CD14-positive monocyte (primary cell): Measurements from ENCODE around the gene KHK. TPM values are rescaled to one million over a fixed set of nuclear protein-coding genes. Genes with fewer than 3 reads are reported as not detected.
A peak's percentile ranks its signal among the peaks of the same experiment; 100 is the strongest.

Source experiments
- DNase-seq, 3 donors: peaks; one replicate each; pipeline ENCODE4 v3.0.0-alpha.2; 2011 to 2022
- H2AFZ ChIP-seq: 2 replicates; pipeline ENCODE4 v1.6.0; 2012; ENCODE audit warnings: mild to moderate bottlenecking, low read depth, low read length, inconsistent platforms; ENCODE audit not compliant: insufficient read depth, poor library complexity, severe bottlenecking
- H3K27ac ChIP-seq, 2 donors: 1 replicate in 1 of 2; 2 replicates in 1 of 2; pipeline ENCODE4 v1.5.1; 2012 to 2013; ENCODE audit warnings: low read length in 2 of 2, control low read depth in 1 of 2, inconsistent platforms in 1 of 2, low read depth in 1 of 2, mild to moderate bottlenecking in 1 of 2
- H3K27me3 ChIP-seq, 2 donors: one replicate each; pipeline versions ENCODE4 v1.6.0 to v1.6.1; 2011 to 2013; ENCODE audit warnings: low read length in 2 of 2; ENCODE audit not compliant: control insufficient read depth in 2 of 2, insufficient read depth in 2 of 2
- H3K36me3 ChIP-seq, 2 donors: replicated peaks in 1 of 2; 1 replicate in 1 of 2; 2 replicates in 1 of 2; pipeline versions ENCODE4 v1.5.1 to v1.6.1; 2012 to 2013; ENCODE audit warnings: low read length in 2 of 2, control low read depth in 1 of 2, inconsistent platforms in 1 of 2, mild to moderate bottlenecking in 1 of 2; ENCODE audit not compliant: insufficient read depth in 2 of 2, control insufficient read depth in 1 of 2
- H3K4me1 ChIP-seq, 2 donors: 1 replicate in 1 of 2; 2 replicates in 1 of 2; pipeline versions ENCODE4 v1.5.1 to v1.6.1; 2012 to 2013; ENCODE audit warnings: low read length in 2 of 2, control low read depth in 1 of 2, inconsistent platforms in 1 of 2, mild to moderate bottlenecking in 1 of 2, moderate library complexity in 1 of 2; ENCODE audit not compliant: insufficient read depth in 2 of 2, control insufficient read depth in 1 of 2
- H3K4me2 ChIP-seq: replicated peaks from 2 replicates; pipeline ENCODE3; 2012; ENCODE audit warnings: low read length, moderate library complexity, mild to moderate bottlenecking; ENCODE audit not compliant: poor library complexity, severe bottlenecking; ENCODE audit errors: extremely low read depth
- H3K4me3 ChIP-seq, 3 experiments: fragments of 200-600 bp in 1 of 3; sonication (generic) in 1 of 3; replicated peaks in 1 of 3; 1 replicate in 2 of 3; 2 replicates in 1 of 3; pipeline ENCODE4 v1.5.1; 2011 to 2013; ENCODE audit warnings: low read length in 3 of 3, mild to moderate bottlenecking in 3 of 3, control low read depth in 2 of 3, low read depth in 2 of 3, inconsistent platforms in 1 of 3, moderate library complexity in 1 of 3
- H3K79me2 ChIP-seq: 2 replicates; pipeline ENCODE4 v1.6.0; 2012; ENCODE audit warnings: mild to moderate bottlenecking, control low read depth, inconsistent platforms, low read length, moderate library complexity; ENCODE audit not compliant: insufficient read depth
- H3K9ac ChIP-seq: 2 replicates; pipeline ENCODE4 v1.6.0; 2017; ENCODE audit warnings: low read length, mild to moderate bottlenecking; ENCODE audit not compliant: insufficient read depth, poor library complexity, severe bottlenecking
- H3K9me3 ChIP-seq, 2 donors: replicated peaks in 1 of 2; 1 replicate in 1 of 2; 2 replicates in 1 of 2; pipeline versions ENCODE4 v1.5.1 to v1.6.1; 2012 to 2013; ENCODE audit warnings: low read length in 2 of 2, control low read depth in 1 of 2; ENCODE audit not compliant: control insufficient read depth in 1 of 2, insufficient read depth in 1 of 2
- H4K20me1 ChIP-seq: 2 replicates; pipeline ENCODE4 v1.6.0; 2012; ENCODE audit warnings: mild to moderate bottlenecking, low read length, control low read depth, moderate library complexity; ENCODE audit not compliant: insufficient read depth
- H3K27ac Mint-ChIP-seq, 7 donors: one replicate each; pipeline ENCODE4 v1.8.0; 2020; ENCODE audit warnings: mild to moderate bottlenecking in 7 of 7, mixed read lengths in 7 of 7, moderate library complexity in 6 of 7, inconsistent platforms in 2 of 7
- H3K27me3 Mint-ChIP-seq, 3 donors: one replicate each; pipeline ENCODE4 v1.8.0; 2021 to 2022; ENCODE audit warnings: low read depth in 3 of 3, mild to moderate bottlenecking in 3 of 3, mixed read lengths in 3 of 3, moderate library complexity in 3 of 3, inconsistent platforms in 1 of 3
- H3K36me3 Mint-ChIP-seq, 2 donors: one replicate each; pipeline ENCODE4 v1.8.0; 2020; ENCODE audit warnings: mixed read lengths in 2 of 2, inconsistent platforms in 1 of 2, mild to moderate bottlenecking in 1 of 2
- H3K4me1 Mint-ChIP-seq: one replicate; pipeline ENCODE4 v1.8.0; 2020; ENCODE audit warnings: mild to moderate bottlenecking, mixed read lengths
- H3K4me3 Mint-ChIP-seq, 2 donors: one replicate each; pipeline ENCODE4 v1.8.0; 2020; ENCODE audit warnings: mild to moderate bottlenecking in 2 of 2, mixed read lengths in 2 of 2, moderate library complexity in 1 of 2
- H3K9me3 Mint-ChIP-seq, 7 donors: one replicate each; pipeline ENCODE4 v1.8.0; 2020 to 2022; ENCODE audit warnings: mixed read lengths in 7 of 7, mild to moderate bottlenecking in 6 of 7, moderate library complexity in 6 of 7, inconsistent platforms in 2 of 7
- CTCF ChIP-seq: fragments of 200-600 bp; IDR thresholded peaks from one replicate; pipeline ENCODE4 v1.8.0; 2022; ENCODE audit warnings: antibody characterized with exemption, mild to moderate bottlenecking
- WGBS: methylation state at CpG from one replicate; pipeline ENCODE4 v1.1.5; 2013; ENCODE audit warnings: missing lambda C conversion rate; ENCODE audit not compliant: insufficient coverage; 5-methylcytosine and 5-hydroxymethylcytosine counted together
- intact Hi-C, 2 donors: fragments of 100-400 bp; cut with micrococcal nuclease; formaldehyde crosslinking; loops; one replicate each; pipeline versions ENCODE4 v1.15.0 to v1.15.1; 2023
- polyA plus RNA-seq, 3 donors: library from polyadenylated mRNA; depleted of rRNA in 1 of 3; unstranded in 2 of 3; stranded (reverse) in 1 of 3; fragments of 300-500 nt in 2 of 3; fragments of >200 nt in 1 of 3; fragmentation: Illumina TruSeq in 2 of 3; gene quantifications; 1 replicate in 2 of 3; 2 replicates in 1 of 3; pipeline ENCODE4 v1.2.3, GENCODE V29; 2012 to 2021

Gene KHK
- polyA plus RNA-seq, 3 donors = 3.4 to 7.3 (median 6.6) TPM

- peaks cover 17 to 26% of the 10 kb centered on the region in 2 donors for H3K36me3 ChIP-seq
- intact Hi-C loops = no loop called here
- DNase-seq = no peak
- peaks cover 22% of the 10 kb centered on the region for H3K4me1 Mint-ChIP-seq
- no peak overlapping the region for H3K9ac ChIP-seq
- H3K27ac Mint-ChIP-seq = peak overlapping the region in 3 of 7 donors; percentile 59 to 68 (median 68)
- peaks cover 22 to 23% of the 10 kb centered on the region in 2 donors for H3K36me3 Mint-ChIP-seq
- no peak overlapping the region for H2AFZ ChIP-seq
- no peak overlapping the region for H3K4me2 ChIP-seq
- no peaks in the 10 kb centered on the region for H3K27me3 ChIP-seq
- peaks cover 0 to 2% (median 0%) of the 10 kb centered on the region in 7 donors for H3K9me3 Mint-ChIP-seq
- H3K9me3 ChIP-seq = no peaks in the 10 kb centered on the region
- H3K4me3 Mint-ChIP-seq = no peak overlapping the region
- 94% methylated on average over 2 of the region's 5 CpGs for WGBS
- H4K20me1 ChIP-seq = no peaks in the 10 kb centered on the region
- TF ChIP-seq CTCF = no peak
- H3K4me3 ChIP-seq = no peak overlapping the region
- no peaks in the 10 kb centered on the region for H3K27me3 Mint-ChIP-seq
- no peaks in the 10 kb centered on the region for H3K79me2 ChIP-seq
- H3K4me1 ChIP-seq = peaks cover 23 to 24% of the 10 kb centered on the region in 2 donors
- H3K27ac ChIP-seq = no peak overlapping the region
Observed at GRCh38 chr2:27126252-27126710, 39.7 kb downstream of the KHK start.

- H3K27ac Mint-ChIP-seq = peak overlapping the region in 1 of 7 donors; percentile 18
- no peak for DNase-seq
Observed at GRCh38 chr2:27127883-27128667, 41.5 kb downstream of the KHK start.

More at GRCh38 chr2:27127883-27128667, 41.5 kb downstream of the KHK start:
- WGBS = 100% methylated on average over 4 of the region's 9 CpGs
- Mint-ChIP-seq H3K36me3 (peaks cover 38 to 40% of the 10 kb centered on the region in 2 donors), H3K27me3 (peaks cover 0 to 2% (median 0%) of the 10 kb centered on the region in 3 donors), H3K9me3 (peaks cover 0 to 2% (median 0%) of the 10 kb centered on the region in 7 donors), H3K4me3 (no peak overlapping the region), H3K4me1 (peaks cover 13% of the 10 kb centered on the region)
- H3K4me1 ChIP-seq = peaks cover 9 to 10% of the 10 kb centered on the region in 2 donors
- no peak overlapping the region for H2AFZ ChIP-seq
- H3K4me3 ChIP-seq = no peak overlapping the region
- intact Hi-C loops = no loop called here
- no peaks in the 10 kb centered on the region for H3K9me3 ChIP-seq
- peaks cover 12% of the 10 kb centered on the region for H4K20me1 ChIP-seq
- H3K4me2 ChIP-seq = no peak overlapping the region
- peaks cover 5% of the 10 kb centered on the region for H3K79me2 ChIP-seq
- peaks cover 33 to 43% of the 10 kb centered on the region in 2 donors for H3K36me3 ChIP-seq
- H3K9ac ChIP-seq = no peak overlapping the region
- TF ChIP-seq CTCF = no peak
- H3K27ac ChIP-seq = no peak overlapping the region
- no peaks in the 10 kb centered on the region for H3K27me3 ChIP-seq
